Glutamatergic neuron (in vitro differentiated cells): Measurements from ENCODE around the gene G0S2. TPM values are rescaled to one million over a fixed set of nuclear protein-coding genes. Genes with fewer than 3 reads are reported as not detected.

Experiments
- DNase-seq: peaks from one replicate; pipeline ENCODE4 v3.0.0; 2022
- H3K27ac Mint-ChIP-seq: one replicate; pipeline ENCODE4 v1.8.0; 2020; ENCODE audit warnings: mild to moderate bottlenecking, mixed read lengths, inconsistent platforms; ENCODE audit not compliant: unreplicated experiment
- H3K27me3 Mint-ChIP-seq: one replicate; pipeline ENCODE4 v1.8.0; 2020; ENCODE audit warnings: mild to moderate bottlenecking, moderate library complexity, mixed read lengths, inconsistent platforms; ENCODE audit not compliant: unreplicated experiment
- H3K36me3 Mint-ChIP-seq: one replicate; pipeline ENCODE4 v1.8.0; 2020; ENCODE audit warnings: mild to moderate bottlenecking, mixed read lengths, inconsistent platforms; ENCODE audit not compliant: unreplicated experiment
- H3K4me1 Mint-ChIP-seq: one replicate; pipeline ENCODE4 v1.8.0; 2020; ENCODE audit warnings: mild to moderate bottlenecking, low read depth, mixed read lengths, inconsistent platforms; ENCODE audit not compliant: unreplicated experiment
- H3K4me3 Mint-ChIP-seq: one replicate; pipeline ENCODE4 v1.8.0; 2020; ENCODE audit warnings: mild to moderate bottlenecking, mixed read lengths, inconsistent platforms; ENCODE audit not compliant: unreplicated experiment
- H3K9me3 Mint-ChIP-seq: one replicate; pipeline ENCODE4 v1.8.0; 2020; ENCODE audit warnings: mild to moderate bottlenecking, moderate library complexity, mixed read lengths, inconsistent platforms; ENCODE audit not compliant: unreplicated experiment
- total RNA-seq: library from RNA; stranded (reverse); fragmentation: NEBNext Ultra II Directional; extraction: Animal tissue kit (Norgen Biotek cat#: 25700); gene quantifications from one replicate; pipeline ENCODE4 v1.2.1, GENCODE V29; 2021; ENCODE audit not compliant: unreplicated experiment
- TF ChIP-seq, protein P1 (sequence below): fragments of 200-600 bp; sonication (generic); IDR thresholded peaks from one replicate; pipeline ENCODE4 v1.5.0; 2021; ENCODE audit not compliant: partially characterized antibody, unreplicated experiment

G0S2 gene
- total RNA-seq, 1 donor from 2014 or later: 2.5 TPM

DNA sequence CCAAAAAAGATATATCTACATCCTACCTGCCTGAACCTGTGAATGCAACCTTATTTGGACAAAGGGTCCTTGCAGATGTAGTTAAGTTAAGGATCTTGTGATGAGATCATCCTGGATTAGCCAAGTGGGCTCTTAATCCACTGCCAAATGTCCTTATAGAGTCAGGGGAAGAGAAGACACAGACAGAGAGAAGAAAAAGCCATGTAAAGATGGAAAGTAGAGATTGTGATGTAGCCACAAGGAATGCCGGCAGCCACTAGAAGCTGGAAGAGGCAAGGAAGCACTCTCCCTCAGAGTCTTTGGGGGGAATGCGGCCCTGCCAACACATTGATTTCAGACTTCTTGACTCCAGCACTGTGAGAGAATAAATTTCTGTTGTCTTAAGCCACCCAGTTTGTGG is 45.6 kb downstream of the G0S2 start:
- no peaks in the 10 kb centered on the region for H3K4me1 Mint-ChIP-seq
- no peak for DNase-seq
- H3K4me3 Mint-ChIP-seq: no peak overlapping the region
- H3K27ac Mint-ChIP-seq: no peak overlapping the region
- H3K27me3 Mint-ChIP-seq: no peaks in the 10 kb centered on the region
- H3K9me3 Mint-ChIP-seq: no peaks in the 10 kb centered on the region
- H3K36me3 Mint-ChIP-seq: no peaks in the 10 kb centered on the region
- TF ChIP-seq, protein P1, sequence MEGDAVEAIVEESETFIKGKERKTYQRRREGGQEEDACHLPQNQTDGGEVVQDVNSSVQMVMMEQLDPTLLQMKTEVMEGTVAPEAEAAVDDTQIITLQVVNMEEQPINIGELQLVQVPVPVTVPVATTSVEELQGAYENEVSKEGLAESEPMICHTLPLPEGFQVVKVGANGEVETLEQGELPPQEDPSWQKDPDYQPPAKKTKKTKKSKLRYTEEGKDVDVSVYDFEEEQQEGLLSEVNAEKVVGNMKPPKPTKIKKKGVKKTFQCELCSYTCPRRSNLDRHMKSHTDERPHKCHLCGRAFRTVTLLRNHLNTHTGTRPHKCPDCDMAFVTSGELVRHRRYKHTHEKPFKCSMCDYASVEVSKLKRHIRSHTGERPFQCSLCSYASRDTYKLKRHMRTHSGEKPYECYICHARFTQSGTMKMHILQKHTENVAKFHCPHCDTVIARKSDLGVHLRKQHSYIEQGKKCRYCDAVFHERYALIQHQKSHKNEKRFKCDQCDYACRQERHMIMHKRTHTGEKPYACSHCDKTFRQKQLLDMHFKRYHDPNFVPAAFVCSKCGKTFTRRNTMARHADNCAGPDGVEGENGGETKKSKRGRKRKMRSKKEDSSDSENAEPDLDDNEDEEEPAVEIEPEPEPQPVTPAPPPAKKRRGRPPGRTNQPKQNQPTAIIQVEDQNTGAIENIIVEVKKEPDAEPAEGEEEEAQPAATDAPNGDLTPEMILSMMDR: no peak

DNA sequence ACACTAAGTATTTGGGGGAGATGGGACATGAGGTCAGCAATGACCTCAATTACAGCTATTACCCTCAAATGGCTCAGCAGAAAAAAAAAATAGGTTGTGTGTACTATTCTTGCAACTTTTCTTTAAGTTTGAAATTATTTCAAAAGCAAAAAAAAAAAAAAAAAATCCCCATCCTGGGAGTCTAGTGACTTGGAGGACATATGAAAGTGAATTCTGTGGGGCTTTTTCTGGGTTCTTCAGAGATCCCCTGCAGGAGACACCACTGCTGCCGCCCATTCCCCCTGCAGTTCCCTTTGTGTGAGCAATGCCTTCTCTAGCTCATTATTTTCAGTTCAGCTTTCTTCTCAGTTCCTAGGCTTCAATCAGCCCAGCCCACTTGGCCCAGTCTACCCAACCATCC is 46.1 kb downstream of the G0S2 start:
- H3K4me3 Mint-ChIP-seq: no peak overlapping the region
- H3K4me1 Mint-ChIP-seq: no peaks in the 10 kb centered on the region
- DNase-seq: no peak
- no peaks in the 10 kb centered on the region for H3K36me3 Mint-ChIP-seq
- H3K27me3 Mint-ChIP-seq: no peaks in the 10 kb centered on the region
- TF ChIP-seq, protein P1: no peak
- no peaks in the 10 kb centered on the region for H3K9me3 Mint-ChIP-seq
- no peak overlapping the region for H3K27ac Mint-ChIP-seq

DNA sequence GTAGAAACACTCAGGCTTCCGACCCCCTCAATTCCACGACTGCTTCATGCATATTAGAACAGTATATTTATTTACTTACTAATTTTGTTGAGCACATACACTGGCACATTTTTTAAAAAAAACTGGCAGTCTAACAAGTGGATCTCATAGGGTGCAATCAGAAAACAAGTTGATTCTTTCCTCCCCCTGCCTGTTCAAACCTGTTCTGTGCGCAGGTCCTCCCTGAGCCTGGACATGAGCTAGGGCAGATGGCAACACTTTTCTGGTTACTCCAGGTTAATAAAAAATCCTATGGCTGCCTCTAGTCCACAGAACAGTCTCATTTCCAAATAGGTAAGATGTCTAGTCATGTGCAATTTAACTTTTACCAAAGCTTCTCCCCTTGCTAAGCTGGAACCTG is 48.1 kb downstream of the G0S2 start:
- no peak overlapping the region for H3K4me3 Mint-ChIP-seq
- no peaks in the 10 kb centered on the region for H3K36me3 Mint-ChIP-seq
- TF ChIP-seq, protein P1: no peak
- DNase-seq: no peak
- H3K4me1 Mint-ChIP-seq: no peaks in the 10 kb centered on the region
- no peaks in the 10 kb centered on the region for H3K27me3 Mint-ChIP-seq
- no peaks in the 10 kb centered on the region for H3K9me3 Mint-ChIP-seq
- H3K27ac Mint-ChIP-seq: no peak overlapping the region

DNA sequence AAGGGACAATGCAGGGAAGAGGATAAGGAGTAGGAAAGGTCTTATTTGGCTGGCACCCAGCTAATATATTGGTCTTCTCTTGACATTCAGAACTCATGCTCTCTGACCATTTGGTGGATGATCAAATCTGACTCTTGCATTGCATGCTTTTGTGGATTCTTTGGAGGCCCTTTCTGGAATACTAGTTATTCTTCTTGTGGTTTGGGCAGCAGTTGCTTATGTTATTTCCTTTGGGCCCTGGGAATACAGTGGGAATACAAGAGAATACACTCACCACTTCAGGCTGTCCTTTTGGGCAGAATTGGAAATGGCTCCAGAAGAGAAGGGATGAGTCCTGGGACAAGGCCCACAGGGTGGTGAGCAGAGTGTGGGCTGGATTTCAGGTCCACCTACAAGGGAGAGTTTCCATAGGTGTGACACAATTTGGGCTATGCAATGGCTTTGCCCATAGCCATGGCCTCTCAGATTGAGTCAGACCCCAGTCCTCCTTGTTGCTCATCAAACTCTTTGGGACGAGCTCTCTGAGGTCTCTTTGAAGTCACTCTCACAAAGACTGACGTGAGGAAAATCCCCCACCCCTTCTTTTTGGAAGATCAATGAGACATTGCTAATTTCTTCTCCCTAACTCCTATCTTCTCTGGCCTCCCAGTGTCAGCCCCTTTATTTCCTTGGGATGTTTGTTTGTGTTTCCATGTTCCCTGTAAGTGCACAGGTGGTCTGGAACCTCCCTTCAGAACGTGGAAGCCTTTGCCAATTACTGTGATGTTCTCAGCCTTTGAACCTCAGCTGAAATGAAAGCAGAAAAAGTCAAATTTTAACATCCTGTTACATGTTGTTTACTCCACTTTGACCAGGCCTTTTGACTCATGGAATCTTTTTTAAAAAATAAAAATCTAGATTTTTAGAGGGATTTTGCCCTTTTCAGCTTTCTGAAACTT is 48.8 kb downstream of the G0S2 start:
- H3K9me3 Mint-ChIP-seq: no peaks in the 10 kb centered on the region
- H3K27ac Mint-ChIP-seq: no peak overlapping the region
- H3K36me3 Mint-ChIP-seq: no peaks in the 10 kb centered on the region
- no peak overlapping the region for H3K4me3 Mint-ChIP-seq
- DNase-seq: no peak
- no peaks in the 10 kb centered on the region for H3K4me1 Mint-ChIP-seq
- TF ChIP-seq, protein P1: no peak
- H3K27me3 Mint-ChIP-seq: no peaks in the 10 kb centered on the region

Other genes with a start within 250 kb of the G0S2 start
- 2.0 TPM for gene CAMK1G, start 91.7 kb upstream of the G0S2 start, total RNA-seq
- 0.54 TPM for gene LAMB3, start 23.0 kb upstream of the G0S2 start, total RNA-seq
- not detected for gene HSD11B1, start 29.4 kb downstream of the G0S2 start, total RNA-seq
- not detected for gene TRAF3IP3, start 80.6 kb downstream of the G0S2 start, total RNA-seq
- gene C1orf74, start 109.1 kb downstream of the G0S2 start, total RNA-seq: 2.3 TPM
- gene IRF6, start 130.7 kb downstream of the G0S2 start, total RNA-seq: 0.47 TPM
- gene UTP25, start 152.6 kb downstream of the G0S2 start, total RNA-seq: 4.6 TPM